Right lung (tissue), 5 donors: Measurements from ENCODE around the gene MEIKIN. TPM values are rescaled to one million over a fixed set of nuclear protein-coding genes. Genes with fewer than 3 reads are reported as not detected.
A peak's percentile ranks its signal among the peaks of the same experiment; 100 is the strongest.
"Not testable (repeated sequence)": the region's sequence is repeated elsewhere in the genome, so short reads cannot be mapped to it uniquely, and the experiment has no call there.

Experiments used
- DNase-seq, 2 donors: peaks; one replicate each; pipeline ENCODE4 v3.0.0-alpha.2; 2013
- polyA plus RNA-seq, 5 donors: library from polyadenylated mRNA; unstranded; fragments of 120-200 nt; gene quantifications; one replicate each; pipeline versions ENCODE4 v1.2.1 to v1.2.3, GENCODE V29; 2013; ENCODE audit warnings: inconsistent platforms in 1 of 5, low replicate concordance in 1 of 5; ENCODE audit not compliant: insufficient read length in 5 of 5, insufficient read depth in 1 of 5

MEIKIN gene
- polyA plus RNA-seq, 5 donors, result not detected

- DNase-seq, result no peak
These were observed 132.9 kb downstream of the MEIKIN start for GRCh38 chr5:131812371-131813160.

- no peak for DNase-seq
These were observed 134.8 kb downstream of the MEIKIN start for GRCh38 chr5:131810510-131811249.

- DNase-seq, result peak; percentile 97
These were observed 148.4 kb downstream of the MEIKIN start, which contains the start of gene FNIP1 for GRCh38 chr5:131796793-131797693. TSS of gene FNIP1 (minus strand) at chr5:131797017. CDS start at chr5:131796921, 96 bp downstream.

GRCh38 chr5:131795879-131796792, 149.3 kb downstream of the MEIKIN start:
- peak; percentile 46 to 56 for DNase-seq

GRCh38 chr5:131795228-131795627, 150.2 kb downstream of the MEIKIN start:
- no peak for DNase-seq

GRCh38 chr5:131794586-131794985, 150.9 kb downstream of the MEIKIN start:
- DNase-seq, result no peak

GRCh38 chr5:131792896-131793295, 152.6 kb downstream of the MEIKIN start:
- DNase-seq, result no peak

GRCh38 chr5:131791866-131792265, 153.6 kb downstream of the MEIKIN start:
- no peak for DNase-seq

- DNase-seq, result no peak
These were observed 154.9 kb downstream of the MEIKIN start for GRCh38 chr5:131790550-131790949.

- DNase-seq, result no peak
These were observed 155.7 kb downstream of the MEIKIN start for GRCh38 chr5:131789765-131790164.

GRCh38 chr5:131787736-131788135, 157.7 kb downstream of the MEIKIN start:
- no peak for DNase-seq

- no peak for DNase-seq
These were observed 158.4 kb downstream of the MEIKIN start for GRCh38 chr5:131786900-131787692.

- no peak for DNase-seq
These were observed 159.4 kb downstream of the MEIKIN start for GRCh38 chr5:131786036-131786435.

- DNase-seq, result no peak
These were observed 161.6 kb downstream of the MEIKIN start for GRCh38 chr5:131783874-131784273.

GRCh38 chr5:131783357-131783756, 162.1 kb downstream of the MEIKIN start:
- DNase-seq, result no peak

GRCh38 chr5:131782717-131783116, 162.7 kb downstream of the MEIKIN start:
- DNase-seq, result no peak

GRCh38 chr5:131778141-131778540, 167.3 kb downstream of the MEIKIN start:
- DNase-seq, result not testable (repeated sequence)

- DNase-seq, result peak; percentile 48 to 51
These were observed 169.0 kb downstream of the MEIKIN start for GRCh38 chr5:131776450-131776849.

- DNase-seq, result no peak
These were observed 170.7 kb downstream of the MEIKIN start for GRCh38 chr5:131774652-131775367.
